CD4-positive, alpha-beta T cell treated with Interleukin-15 for 4 hours (primary cell): Measurements from ENCODE around the gene RXFP4.
A peak's percentile ranks its signal among the peaks of the same experiment; 100 is the strongest.
"Not testable (repeated sequence)": the region's sequence is repeated elsewhere in the genome, so short reads cannot be mapped to it uniquely, and the experiment has no call there.

ENCODE experiments used
- DNase-seq: peaks from one replicate; pipeline ENCODE4 v3.0.0-alpha.2; 2020; ENCODE audit warnings: low spot score

Gene RXFP4

GRCh38 chr1:155978325-155978972 lies 37.0 kb downstream of the RXFP4 start, which contains the start of gene ARHGEF2:
Gene ARHGEF2 (minus strand): TSS chr1:155978547. CDS start chr1:155978427, 120 bp downstream.
- DNase-seq = peak; percentile 67

GRCh38 chr1:155978973-155979429 lies 37.6 kb downstream of the RXFP4 start:
- DNase-seq = no peak

- no peak for DNase-seq
Measured at GRCh38 chr1:155979597-155980343, 38.3 kb downstream of the RXFP4 start.

GRCh38 chr1:155981266-155982088 lies 40.0 kb downstream of the RXFP4 start:
- DNase-seq = peak; percentile 62

- no peak for DNase-seq
Measured at GRCh38 chr1:155982106-155982505, 40.7 kb downstream of the RXFP4 start.

- DNase-seq = no peak
Measured at GRCh38 chr1:155983191-155984024, 42.0 kb downstream of the RXFP4 start.

GRCh38 chr1:155984341-155984740 lies 42.9 kb downstream of the RXFP4 start:
- no peak for DNase-seq

- DNase-seq = not testable (repeated sequence)
Measured at GRCh38 chr1:155984903-155985645, 43.6 kb downstream of the RXFP4 start.

- DNase-seq = peak; percentile 86
Measured at GRCh38 chr1:155989242-155990004, 48.0 kb downstream of the RXFP4 start.

- DNase-seq = no peak
Measured at GRCh38 chr1:155990005-155990739, 48.7 kb downstream of the RXFP4 start.
